K562 (cell line): ENCODE measurements around the gene PNMA3. TPM values are rescaled to one million over a fixed set of nuclear protein-coding genes. Genes with fewer than 3 reads are reported as not detected.

Experiments used
- CHD7 ChIP-seq: fragments of 200-600 bp; sonication (generic); IDR thresholded peaks from one replicate; pipeline ENCODE4 v1.6.1; 2012; ENCODE audit warnings: mild to moderate bottlenecking, low read depth, low read length, inconsistent platforms
- ETV6 ChIP-seq, 3 experiments: fragments of 150-350 bp in 1 of 3; sonication (generic) in 1 of 3; formaldehyde crosslinking in 1 of 3; IDR thresholded peaks; 2 replicates each; pipeline versions ENCODE4 v1.6.1 to v1.8.0; 2014 to 2022; ENCODE audit warnings: borderline replicate concordance in 2 of 3, low read depth in 2 of 3, antibody characterized with exemption in 1 of 3, low read length in 1 of 3, mild to moderate bottlenecking in 1 of 3, missing genetic modification reagents in 1 of 3
- MAFG ChIP-seq: fragments of 450-650 bp; conservative IDR thresholded peaks from 2 replicates; pipeline ENCODE4 v1.6.1; 2016; ENCODE audit warnings: missing genetic modification characterization, missing compliant biosample characterization
- NCOA4 ChIP-seq: fragments of 450-650 bp; IDR thresholded peaks from 2 replicates; pipeline ENCODE4 v1.6.1; 2018; ENCODE audit warnings: mild to moderate bottlenecking; ENCODE audit not compliant: partially characterized antibody
- RHOXF2B ChIP-seq: fragments of 250-450 bp; sonication (Bioruptor Pico); conservative IDR thresholded peaks from 2 replicates; pipeline ENCODE4 v1.5.1; 2021
- SMAD2 ChIP-seq: fragments of 150-350 bp; IDR thresholded peaks from 2 replicates; pipeline ENCODE4 v1.6.1; 2014; ENCODE audit warnings: low read depth, mild to moderate bottlenecking, low read length
- SRSF7 ChIP-seq: fragments of 200-400 bp; formaldehyde crosslinking; optimal IDR thresholded peaks from 2 replicates; pipeline ENCODE3; 2017; ENCODE audit warnings: mild to moderate bottlenecking, low read depth, low read length
- ZBTB9 ChIP-seq: fragments of 450-650 bp; formaldehyde crosslinking; IDR thresholded peaks from 2 replicates; pipeline ENCODE4 v1.4.0; 2020; ENCODE audit warnings: mild to moderate bottlenecking, moderate library complexity
- ZNF174 ChIP-seq: fragments of 250-450 bp; sonication (Bioruptor Pico); IDR thresholded peaks from 2 replicates; pipeline ENCODE4 v1.4.0; 2020; ENCODE audit warnings: mild to moderate bottlenecking
- ZNF583 ChIP-seq: fragments of 250-450 bp; sonication (Bioruptor Pico); IDR thresholded peaks from 2 replicates; pipeline ENCODE4 v1.4.0; 2020
- ZNF740 ChIP-seq, 3 experiments: fragments of 200-800 bp in 1 of 3; sonication (Bioruptor generic) in 1 of 3; sonication (generic) in 1 of 3; formaldehyde crosslinking in 1 of 3; IDR thresholded peaks; 2 replicates each; pipeline versions ENCODE4 v1.6.1 to v1.8.0; 2016 to 2022; ENCODE audit warnings: mild to moderate bottlenecking in 2 of 3, missing compliant biosample characterization in 2 of 3, missing genetic modification characterization in 2 of 3, missing genetic modification reagents in 1 of 3
- polyA plus RNA-seq, 8 experiments: library from polyadenylated mRNA; depleted of rRNA in 4 of 8; stranded (reverse) in 5 of 8; unstranded in 3 of 8; fragments of >200 nt; fragmentation: Nextera tagmentation in 2 of 8; fragmentation: Illumina TruSeq in 1 of 8; extraction: Ambion mirVana in 2 of 8; extraction: Trizol in 1 of 8; gene quantifications; 2 replicates each; pipeline versions ENCODE4 v1.2.1 to v1.2.3, GENCODE V29; 2011 to 2014; ENCODE audit warnings: inconsistent platforms in 1 of 8, missing spikeins in 1 of 8
- total RNA-seq, 7 experiments: library from RNA; depleted of rRNA in 6 of 7; stranded (reverse); fragments of >200 nt in 6 of 7; fragmentation: Illumina TruSeq in 2 of 7; extraction: Trizol in 2 of 7; gene quantifications; 2 replicates each; pipeline versions ENCODE4 v1.2.1 to v1.2.3, GENCODE V29; 2011 to 2021; ENCODE audit warnings: low replicate concordance in 1 of 7
- TF ChIP-seq, protein P1 (sequence below): fragments of 450-650 bp; IDR thresholded peaks from 2 replicates; pipeline ENCODE4 v1.6.1; 2017; ENCODE audit warnings: mild to moderate bottlenecking, moderate library complexity

The PNMA3 gene
- total and polyA plus RNA-seq, 9 of the 15 experiments (the other 6 are each of a cell fraction or from before 2014, with no cell fraction given): 0.01 to 1.5 (median 0.95) TPM; not detected in 1

DNA sequence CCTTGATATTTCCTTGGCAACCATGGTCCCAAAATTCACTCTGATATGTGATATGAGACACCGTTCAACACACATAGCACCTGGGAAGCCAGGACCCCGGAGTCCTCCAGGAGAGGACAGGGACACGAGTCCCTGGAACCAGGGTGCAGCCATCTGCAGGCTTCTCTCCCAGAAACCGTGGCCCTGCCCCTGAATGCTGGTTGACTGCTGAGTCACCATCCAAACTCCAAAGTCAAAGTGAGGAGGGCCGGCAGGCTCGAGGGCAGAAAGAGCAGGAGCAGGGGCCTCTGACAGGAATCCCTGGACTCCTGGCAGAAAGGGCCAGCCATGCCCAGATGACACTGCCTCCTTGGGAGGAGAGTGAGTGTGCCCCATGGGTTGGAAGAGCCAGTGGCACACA lies 9.1 kb downstream of the PNMA3 start (continued):
- TF ChIP-seq SMAD2 (no peak), SRSF7 (no peak), CHD7 (no peak), ZNF583 (CRISPR knock-in tag) (0 out of 2 replicates have a peak, but pooled peaks have one; percentile 30), MAFG (tag) (peak; percentile 80), RHOXF2B (CRISPR knock-in tag) (no peak), ETV6 (IDR thresholded peaks at IDR 0.05; ENCODE audit: borderline replicate concordance in 1 of 2, low read depth in 2 of 2, low read length in 1 of 2) (no peak), ETV6 (CRISPR knock-in tag; IDR thresholded peaks at IDR 0.05; ENCODE audit: borderline replicate concordance) (no peak), ZBTB9 (CRISPR knock-in tag) (peak; percentile 30; the same call in 1 of the 2 replicates), ZNF174 (no peak), ZNF740 (CRISPR knock-in tag; IDR thresholded peaks at IDR 0.05) (no peak), ZNF740 (tag; IDR thresholded peaks at IDR 0.05) (peak in 1 of 2 experiments; percentile 44; a peak in 1 of 4 replicates), NCOA4 (no peak)
- TF ChIP-seq, protein P1, sequence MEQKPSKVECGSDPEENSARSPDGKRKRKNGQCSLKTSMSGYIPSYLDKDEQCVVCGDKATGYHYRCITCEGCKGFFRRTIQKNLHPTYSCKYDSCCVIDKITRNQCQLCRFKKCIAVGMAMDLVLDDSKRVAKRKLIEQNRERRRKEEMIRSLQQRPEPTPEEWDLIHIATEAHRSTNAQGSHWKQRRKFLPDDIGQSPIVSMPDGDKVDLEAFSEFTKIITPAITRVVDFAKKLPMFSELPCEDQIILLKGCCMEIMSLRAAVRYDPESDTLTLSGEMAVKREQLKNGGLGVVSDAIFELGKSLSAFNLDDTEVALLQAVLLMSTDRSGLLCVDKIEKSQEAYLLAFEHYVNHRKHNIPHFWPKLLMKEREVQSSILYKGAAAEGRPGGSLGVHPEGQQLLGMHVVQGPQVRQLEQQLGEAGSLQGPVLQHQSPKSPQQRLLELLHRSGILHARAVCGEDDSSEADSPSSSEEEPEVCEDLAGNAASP: no peak
